Measurements from ENCODE around the gene SPATS1.

DNA sequence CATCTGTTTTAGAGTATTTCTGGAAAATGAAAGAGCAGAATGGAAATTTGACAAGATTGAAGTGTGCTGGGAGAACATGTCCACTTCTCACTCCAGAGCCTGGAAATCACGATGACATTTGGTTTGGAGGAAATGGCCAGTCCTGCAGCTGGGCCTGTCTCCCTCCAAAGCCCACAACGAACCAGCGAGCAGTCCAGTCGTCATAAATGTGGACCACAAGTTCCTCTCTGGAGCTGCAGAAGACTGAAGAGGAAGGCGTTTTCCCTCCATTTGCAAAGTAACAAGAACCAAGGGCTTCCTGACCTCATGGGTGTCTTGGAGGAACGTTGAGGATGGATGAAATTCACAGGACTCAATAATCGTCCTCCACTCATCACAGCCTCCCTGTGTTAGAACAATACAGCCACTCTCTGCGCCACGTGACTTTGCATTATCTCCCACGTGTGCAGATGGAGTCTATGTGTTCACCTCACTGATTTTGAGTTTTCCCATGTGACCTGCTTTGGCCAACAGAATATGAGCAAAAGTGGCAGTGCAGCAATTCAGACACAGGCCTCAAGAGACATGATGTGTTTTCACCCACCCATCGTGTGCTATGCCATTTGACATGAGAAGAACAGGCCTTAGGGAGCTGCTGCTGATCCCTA, 9.1 kb upstream of the SPATS1 start:
- TF ChIP-seq EZH2 (IDR thresholded peaks at IDR 0.05; ENCODE audit: borderline replicate concordance, low read depth, low read length, severe bottlenecking): no peak
- TF ChIP-seq, protein P1, sequence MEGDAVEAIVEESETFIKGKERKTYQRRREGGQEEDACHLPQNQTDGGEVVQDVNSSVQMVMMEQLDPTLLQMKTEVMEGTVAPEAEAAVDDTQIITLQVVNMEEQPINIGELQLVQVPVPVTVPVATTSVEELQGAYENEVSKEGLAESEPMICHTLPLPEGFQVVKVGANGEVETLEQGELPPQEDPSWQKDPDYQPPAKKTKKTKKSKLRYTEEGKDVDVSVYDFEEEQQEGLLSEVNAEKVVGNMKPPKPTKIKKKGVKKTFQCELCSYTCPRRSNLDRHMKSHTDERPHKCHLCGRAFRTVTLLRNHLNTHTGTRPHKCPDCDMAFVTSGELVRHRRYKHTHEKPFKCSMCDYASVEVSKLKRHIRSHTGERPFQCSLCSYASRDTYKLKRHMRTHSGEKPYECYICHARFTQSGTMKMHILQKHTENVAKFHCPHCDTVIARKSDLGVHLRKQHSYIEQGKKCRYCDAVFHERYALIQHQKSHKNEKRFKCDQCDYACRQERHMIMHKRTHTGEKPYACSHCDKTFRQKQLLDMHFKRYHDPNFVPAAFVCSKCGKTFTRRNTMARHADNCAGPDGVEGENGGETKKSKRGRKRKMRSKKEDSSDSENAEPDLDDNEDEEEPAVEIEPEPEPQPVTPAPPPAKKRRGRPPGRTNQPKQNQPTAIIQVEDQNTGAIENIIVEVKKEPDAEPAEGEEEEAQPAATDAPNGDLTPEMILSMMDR (IDR thresholded peaks at IDR 0.05; ENCODE audit: borderline replicate concordance, extremely low read depth, low read length, poor library complexity, severe bottlenecking): no peak

Data from DND-41 (cell line).